Measurements from ENCODE around the gene CPEB3.

Gene CPEB3

DNA sequence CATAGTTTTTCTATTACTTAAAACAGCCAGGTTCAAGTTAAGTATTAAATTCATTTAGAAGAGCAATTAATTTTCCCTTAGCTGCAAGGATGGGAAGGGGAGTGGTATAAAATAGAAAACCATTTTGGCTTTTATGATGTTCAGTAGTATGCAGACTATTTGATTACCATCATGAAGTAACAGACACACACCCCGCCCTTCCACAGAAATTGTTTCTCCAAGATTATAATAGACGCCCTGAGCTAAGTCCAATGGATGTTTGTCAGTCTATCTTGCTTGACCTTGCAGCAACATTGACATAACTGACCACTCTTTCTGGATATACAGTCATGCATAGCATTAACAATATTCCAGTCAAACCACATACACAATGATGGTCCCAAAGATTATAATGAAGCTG is 42.3 kb downstream of the CPEB3 start:
- Histone ChIP-seq H3K36me3 (ENCODE audit: insufficient read depth, low read length) (no peaks in the 10 kb centered on the region), H3K27ac (no peak overlapping the region), H3K9me3 (ENCODE audit: low read depth, low read length) (no peaks in the 10 kb centered on the region), H3K4me3 (no peak overlapping the region), H3K9ac (ENCODE audit: insufficient read length) (no peak overlapping the region)
- no peak for TF ChIP-seq EZH2 (IDR thresholded peaks at IDR 0.05)
- no peak for TF ChIP-seq FOXP2 (optimal IDR thresholded peaks at IDR 0.05; ENCODE audit: control extremely low read depth, extremely low read length, insufficient read depth)
- no peak for TF ChIP-seq POLR2AphosphoS5 (IDR thresholded peaks at IDR 0.05; ENCODE audit: borderline replicate concordance, low read depth, low read length)
- DNase-seq (ENCODE audit: low read depth, low spot score), result no peak

DNA sequence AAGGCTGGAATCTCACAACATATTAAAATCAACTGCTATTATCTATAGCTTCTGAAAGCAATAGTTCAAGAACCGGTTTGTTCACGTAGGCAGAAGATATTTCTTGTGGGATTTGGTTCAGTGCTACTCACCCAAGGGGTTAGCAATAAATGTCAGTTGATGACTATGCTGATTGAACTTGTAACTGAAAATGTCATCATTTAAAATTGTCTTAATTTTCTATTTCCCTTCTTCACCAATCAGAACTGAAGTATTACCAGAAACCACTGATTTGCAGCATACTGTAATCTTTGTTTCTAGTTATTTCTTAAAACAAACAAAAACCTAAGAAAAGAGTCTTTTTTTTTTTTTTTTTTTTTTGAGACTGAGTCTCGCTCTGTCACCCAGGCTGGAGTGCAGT is 46.1 kb downstream of the CPEB3 start:
- Histone ChIP-seq H3K9me3 (ENCODE audit: low read depth, low read length) (no peaks in the 10 kb centered on the region), H3K27ac (no peak overlapping the region), H3K9ac (ENCODE audit: insufficient read length) (no peak overlapping the region), H3K4me3 (no peak overlapping the region), H3K36me3 (ENCODE audit: insufficient read depth, low read length) (no peaks in the 10 kb centered on the region)
- no peak for TF ChIP-seq EZH2 (IDR thresholded peaks at IDR 0.05)
- no peak for TF ChIP-seq POLR2AphosphoS5 (IDR thresholded peaks at IDR 0.05; ENCODE audit: borderline replicate concordance, low read depth, low read length)
- no peak for TF ChIP-seq FOXP2 (optimal IDR thresholded peaks at IDR 0.05; ENCODE audit: control extremely low read depth, extremely low read length, insufficient read depth)
- DNase-seq (ENCODE audit: low read depth, low spot score), result no peak

DNA sequence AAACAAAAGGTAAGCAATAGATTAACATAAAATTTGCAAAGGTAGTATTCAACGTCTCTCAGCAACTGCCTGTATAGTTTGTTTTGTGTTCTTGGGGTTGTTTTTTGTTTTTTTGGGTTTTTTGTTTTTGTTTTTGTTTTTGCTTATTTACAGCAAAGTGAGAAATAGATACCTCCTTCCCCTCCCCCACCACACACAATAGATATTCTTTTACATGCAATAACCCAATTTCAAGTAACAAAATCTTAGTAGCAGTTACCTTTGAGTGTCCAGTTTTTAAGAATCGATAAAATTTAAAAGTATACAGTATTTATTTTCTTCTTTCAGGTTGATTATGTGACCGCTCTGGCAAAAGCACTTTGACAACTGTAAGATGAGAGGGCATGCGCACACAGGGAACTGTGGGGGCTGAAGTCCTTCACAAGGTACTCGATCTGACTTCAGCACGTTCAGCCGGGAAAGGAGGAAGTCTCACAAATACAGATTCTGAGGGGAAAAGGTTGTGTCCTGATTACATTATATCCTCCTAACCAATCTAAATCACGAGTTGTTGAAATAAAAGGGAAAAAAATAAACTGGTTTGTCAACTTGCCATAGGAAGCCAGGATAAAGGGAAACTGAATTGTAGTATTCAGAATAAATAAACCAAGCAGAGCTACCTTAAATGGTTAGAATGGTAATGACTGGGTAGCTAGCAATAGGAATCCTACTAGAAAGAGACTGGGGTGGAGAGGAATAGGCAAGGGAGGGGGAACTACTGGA is 47.8 kb downstream of the CPEB3 start:
- Histone ChIP-seq H3K9ac (ENCODE audit: insufficient read length) (no peak overlapping the region), H3K9me3 (ENCODE audit: low read depth, low read length) (no peaks in the 10 kb centered on the region), H3K27ac (no peak overlapping the region), H3K4me3 (peak overlapping the region; percentile 56), H3K36me3 (ENCODE audit: insufficient read depth, low read length) (no peaks in the 10 kb centered on the region)
- no peak for TF ChIP-seq POLR2AphosphoS5 (IDR thresholded peaks at IDR 0.05; ENCODE audit: borderline replicate concordance, low read depth, low read length)
- DNase-seq (ENCODE audit: low read depth, low spot score), result no peak

DNA sequence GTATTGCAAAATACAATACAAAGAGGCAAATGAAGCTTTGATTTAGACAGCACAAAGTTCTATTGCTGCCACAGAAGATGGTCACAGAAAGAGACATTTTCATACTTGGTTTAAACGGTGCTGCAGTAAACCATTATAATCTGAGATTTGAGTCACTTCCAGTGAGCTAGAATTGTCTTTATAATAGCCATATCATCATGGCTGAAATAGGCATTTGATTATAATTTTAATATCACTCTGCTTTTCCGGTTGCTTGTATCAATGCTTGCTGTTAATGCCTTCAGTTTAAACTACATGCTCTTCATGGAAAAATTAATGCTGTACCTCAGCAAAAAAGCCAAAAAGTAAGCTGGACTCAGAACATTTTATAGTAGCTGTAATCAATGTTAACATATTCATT is 48.5 kb downstream of the CPEB3 start:
- H3K9me3 ChIP-seq (ENCODE audit: low read depth, low read length), result no peaks in the 10 kb centered on the region
- no peak overlapping the region for H3K9ac ChIP-seq (ENCODE audit: insufficient read length)
- no peaks in the 10 kb centered on the region for H3K36me3 ChIP-seq (ENCODE audit: insufficient read depth, low read length)
- H3K4me3 ChIP-seq, result no peak overlapping the region
- no peak overlapping the region for H3K27ac ChIP-seq
- DNase-seq (ENCODE audit: low read depth, low spot score), result no peak
- TF ChIP-seq EZH2 (IDR thresholded peaks at IDR 0.05) (no peak), POLR2AphosphoS5 (IDR thresholded peaks at IDR 0.05; ENCODE audit: borderline replicate concordance, low read depth, low read length) (no peak), FOXP2 (optimal IDR thresholded peaks at IDR 0.05; ENCODE audit: control extremely low read depth, extremely low read length, insufficient read depth) (no peak)

DNA sequence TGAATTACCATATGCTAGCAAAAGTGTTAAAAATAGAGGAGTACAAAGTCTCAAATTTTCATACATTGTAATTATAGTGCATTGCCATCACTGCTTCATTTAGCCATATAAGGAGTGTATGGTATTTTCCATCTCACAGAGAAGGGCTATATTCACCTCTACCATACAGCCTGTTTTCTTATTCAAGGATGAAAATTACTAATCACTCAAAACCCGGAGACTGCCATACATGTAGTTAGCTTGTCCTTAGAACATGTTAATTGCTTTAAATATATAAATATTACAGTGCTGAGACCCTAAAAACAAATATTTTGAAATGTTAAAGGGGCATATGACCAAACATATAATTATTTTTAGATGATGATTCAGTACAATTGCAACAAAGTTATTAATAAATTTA is 49.4 kb downstream of the CPEB3 start:
- no peak overlapping the region for H3K9ac ChIP-seq (ENCODE audit: insufficient read length)
- no peaks in the 10 kb centered on the region for H3K36me3 ChIP-seq (ENCODE audit: insufficient read depth, low read length)
- no peak overlapping the region for H3K27ac ChIP-seq
- peak overlapping the region; percentile 81 for H3K4me3 ChIP-seq
- H3K9me3 ChIP-seq (ENCODE audit: low read depth, low read length), result no peaks in the 10 kb centered on the region
- DNase-seq (ENCODE audit: low read depth, low spot score), result no peak
- TF ChIP-seq POLR2AphosphoS5 (IDR thresholded peaks at IDR 0.05; ENCODE audit: borderline replicate concordance, low read depth, low read length), result no peak

DNA sequence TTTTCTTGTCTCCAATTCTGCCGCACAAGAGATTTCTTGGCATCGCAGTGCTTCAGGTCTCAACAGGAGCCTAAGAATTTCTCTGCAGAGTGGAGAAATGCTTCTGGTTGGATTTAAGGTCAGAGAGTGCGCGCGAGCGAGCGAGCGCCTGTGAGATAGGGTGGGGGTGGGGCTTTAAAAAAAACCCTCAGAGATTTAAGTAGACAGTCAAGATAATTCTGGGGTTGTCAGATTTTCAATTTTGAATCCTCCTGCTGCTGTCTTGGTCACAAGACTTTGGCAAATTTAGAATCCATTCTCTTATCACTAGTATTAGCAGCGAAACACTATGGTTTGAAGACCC is 49.7 kb downstream of the CPEB3 start:
- H3K36me3 ChIP-seq (ENCODE audit: insufficient read depth, low read length), result no peaks in the 10 kb centered on the region
- peak overlapping the region; percentile 8 for H3K9ac ChIP-seq (ENCODE audit: insufficient read length)
- TF ChIP-seq POLR2AphosphoS5 (IDR thresholded peaks at IDR 0.05; ENCODE audit: borderline replicate concordance, low read depth, low read length) (no peak), FOXP2 (optimal IDR thresholded peaks at IDR 0.05; ENCODE audit: control extremely low read depth, extremely low read length, insufficient read depth) (no peak), EZH2 (IDR thresholded peaks at IDR 0.05) (no peak)
- peak overlapping the region; percentile 81 for H3K4me3 ChIP-seq
- peak overlapping the region; percentile 42; the same call in 1 of the 2 replicates for H3K27ac ChIP-seq
- DNase-seq (ENCODE audit: low read depth, low spot score), result no peak
- no peaks in the 10 kb centered on the region for H3K9me3 ChIP-seq (ENCODE audit: low read depth, low read length)

DNA sequence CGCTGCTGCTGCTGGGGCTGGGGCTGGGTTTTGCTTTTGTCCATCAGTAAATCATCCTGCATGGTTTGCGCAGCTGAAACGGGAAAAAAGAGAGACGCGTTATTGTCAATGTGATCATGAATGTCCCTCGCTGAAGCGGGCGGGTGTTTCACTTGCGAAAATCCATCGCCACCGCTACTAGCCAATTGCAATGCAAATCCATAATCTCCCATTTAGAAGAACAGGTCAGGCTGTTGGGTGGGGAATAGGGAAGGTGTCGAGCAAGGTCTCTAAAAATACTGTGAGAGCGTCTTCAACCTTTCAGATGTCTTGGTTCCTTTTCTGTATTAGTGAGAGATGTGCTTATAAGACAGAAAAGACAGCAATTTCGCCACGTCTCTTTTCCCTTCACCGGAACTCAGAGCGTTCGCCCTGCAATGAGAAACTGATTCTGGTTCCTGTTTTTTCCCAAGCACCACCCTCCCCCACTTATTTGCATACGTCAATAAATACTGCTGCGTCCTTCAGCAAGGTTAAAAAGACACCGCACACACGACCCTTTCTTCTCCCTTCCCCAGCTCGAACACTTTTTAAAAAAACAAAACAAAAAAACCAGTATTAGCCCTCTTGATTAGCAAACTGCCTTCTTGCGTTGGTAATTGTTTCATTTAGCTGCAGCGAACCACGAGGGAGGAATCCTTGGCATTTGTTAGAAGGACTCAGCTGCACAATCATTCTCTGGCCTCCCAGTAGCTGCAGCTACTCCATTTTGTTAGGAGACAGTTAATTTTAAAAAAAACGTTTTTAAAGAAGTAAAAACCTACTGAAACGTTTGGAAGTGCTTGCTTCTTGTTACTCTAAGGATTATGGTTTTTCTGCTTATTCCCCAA is 50.4 kb downstream of the CPEB3 start:
- Histone ChIP-seq H3K9ac (ENCODE audit: insufficient read length) (peak overlapping the region; percentile 8), H3K9me3 (ENCODE audit: low read depth, low read length) (no peaks in the 10 kb centered on the region), H3K27ac (peak overlapping the region; percentile 42; the same call in 1 of the 2 replicates), H3K36me3 (ENCODE audit: insufficient read depth, low read length) (no peaks in the 10 kb centered on the region), H3K4me3 (peak overlapping the region; percentile 81)
- DNase-seq (ENCODE audit: low read depth, low spot score), result no peak
- no peak for TF ChIP-seq FOXP2 (optimal IDR thresholded peaks at IDR 0.05; ENCODE audit: control extremely low read depth, extremely low read length, insufficient read depth)
- TF ChIP-seq POLR2AphosphoS5 (IDR thresholded peaks at IDR 0.05; ENCODE audit: borderline replicate concordance, low read depth, low read length), result peak; percentile 56
- no peak for TF ChIP-seq EZH2 (IDR thresholded peaks at IDR 0.05)

DNA sequence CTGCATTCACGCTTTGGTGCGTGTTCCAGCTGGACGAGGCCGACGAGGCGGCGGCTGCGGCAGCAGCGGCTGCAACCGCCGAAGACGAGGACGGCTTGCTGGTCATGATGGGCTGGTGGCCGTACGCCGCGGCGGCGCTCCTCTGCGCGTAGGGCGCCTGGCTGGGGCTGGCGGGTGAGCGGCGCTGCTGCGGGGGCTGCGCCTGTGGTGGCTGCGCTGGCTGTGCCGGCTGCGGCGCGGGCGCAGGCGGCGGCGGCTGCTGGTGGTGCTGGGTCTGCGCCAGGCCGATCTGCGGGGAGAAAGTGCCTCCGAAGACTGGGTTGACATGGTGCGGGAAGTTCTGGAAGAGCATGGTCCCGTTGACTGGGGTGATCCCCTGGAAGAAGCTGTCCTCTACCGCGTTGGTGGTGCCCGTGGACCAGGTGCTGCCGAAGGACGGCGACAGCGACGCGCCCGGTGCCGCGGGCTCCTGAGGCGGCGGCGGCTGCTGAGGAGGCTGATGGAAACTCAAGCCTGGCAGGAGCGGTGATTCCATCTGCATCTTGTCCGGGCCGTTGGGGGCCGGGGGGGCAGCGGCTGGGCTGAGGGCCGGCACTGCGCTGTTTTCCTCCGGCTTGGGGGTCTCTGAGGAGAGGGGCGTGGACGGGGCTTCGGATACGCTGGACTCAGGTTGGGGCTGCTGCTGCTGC is 51.1 kb downstream of the CPEB3 start:
- H3K9me3 ChIP-seq (ENCODE audit: low read depth, low read length), result no peaks in the 10 kb centered on the region
- H3K27ac ChIP-seq, result no peak overlapping the region
- TF ChIP-seq EZH2 (IDR thresholded peaks at IDR 0.05), result no peak
- no peak for TF ChIP-seq POLR2AphosphoS5 (IDR thresholded peaks at IDR 0.05; ENCODE audit: borderline replicate concordance, low read depth, low read length)
- no peak for TF ChIP-seq FOXP2 (optimal IDR thresholded peaks at IDR 0.05; ENCODE audit: control extremely low read depth, extremely low read length, insufficient read depth)
- no peaks in the 10 kb centered on the region for H3K36me3 ChIP-seq (ENCODE audit: insufficient read depth, low read length)
- no peak for DNase-seq (ENCODE audit: low read depth, low spot score)
- H3K9ac ChIP-seq (ENCODE audit: insufficient read length), result no peak overlapping the region
- peak overlapping the region; percentile 81 for H3K4me3 ChIP-seq
